HEK293 (cell line): ENCODE results near the gene PAM.

ENCODE experiments used
- GLIS2 ChIP-seq: fragments of 450-650 bp; formaldehyde crosslinking; IDR thresholded peaks from 2 replicates; pipeline ENCODE4 v1.5.1; 2016; ENCODE audit warnings: missing biosample characterization, missing genetic modification characterization
- YY1 ChIP-seq: fragments of 450-650 bp; formaldehyde crosslinking; IDR thresholded peaks from 2 replicates; pipeline ENCODE4 v1.5.1; 2018; ENCODE audit warnings: missing biosample characterization, missing genetic modification characterization
- ZBTB20 ChIP-seq: fragments of 450-650 bp; formaldehyde crosslinking; IDR thresholded peaks from 2 replicates; pipeline ENCODE4 v1.5.1; 2016; ENCODE audit warnings: missing biosample characterization, missing genetic modification characterization
- ZFP3 ChIP-seq: fragments of 450-650 bp; formaldehyde crosslinking; IDR thresholded peaks from 2 replicates; pipeline ENCODE4 v1.5.1; 2016; ENCODE audit warnings: low read depth, missing biosample characterization, missing genetic modification characterization
- ZNF791 ChIP-seq: fragments of 450-650 bp; formaldehyde crosslinking; IDR thresholded peaks from 2 replicates; pipeline ENCODE4 v1.5.1; 2016; ENCODE audit warnings: missing biosample characterization, missing genetic modification characterization
- ZNF837 ChIP-seq: fragments of 450-650 bp; formaldehyde crosslinking; IDR thresholded peaks from 2 replicates; pipeline ENCODE4 v1.5.1; 2016; ENCODE audit warnings: missing biosample characterization, missing genetic modification characterization
- TF ChIP-seq, protein P1 (sequence below): fragments of 450-650 bp; formaldehyde crosslinking; IDR thresholded peaks from 2 replicates; pipeline ENCODE4 v1.5.1; 2016; ENCODE audit warnings: missing biosample characterization, missing genetic modification characterization
- TF ChIP-seq, protein P2 (sequence below): sonication (generic); formaldehyde crosslinking; IDR thresholded peaks from 2 replicates; pipeline ENCODE4 v1.8.1; 2022; ENCODE audit warnings: mild to moderate bottlenecking, moderate library complexity, missing genetic modification reagents
- TF ChIP-seq, protein P3 (sequence below): fragments of 450-650 bp; formaldehyde crosslinking; conservative IDR thresholded peaks from 2 replicates; pipeline ENCODE4 v1.5.1; 2016; ENCODE audit warnings: low read depth, missing biosample characterization, missing genetic modification characterization

DNA sequence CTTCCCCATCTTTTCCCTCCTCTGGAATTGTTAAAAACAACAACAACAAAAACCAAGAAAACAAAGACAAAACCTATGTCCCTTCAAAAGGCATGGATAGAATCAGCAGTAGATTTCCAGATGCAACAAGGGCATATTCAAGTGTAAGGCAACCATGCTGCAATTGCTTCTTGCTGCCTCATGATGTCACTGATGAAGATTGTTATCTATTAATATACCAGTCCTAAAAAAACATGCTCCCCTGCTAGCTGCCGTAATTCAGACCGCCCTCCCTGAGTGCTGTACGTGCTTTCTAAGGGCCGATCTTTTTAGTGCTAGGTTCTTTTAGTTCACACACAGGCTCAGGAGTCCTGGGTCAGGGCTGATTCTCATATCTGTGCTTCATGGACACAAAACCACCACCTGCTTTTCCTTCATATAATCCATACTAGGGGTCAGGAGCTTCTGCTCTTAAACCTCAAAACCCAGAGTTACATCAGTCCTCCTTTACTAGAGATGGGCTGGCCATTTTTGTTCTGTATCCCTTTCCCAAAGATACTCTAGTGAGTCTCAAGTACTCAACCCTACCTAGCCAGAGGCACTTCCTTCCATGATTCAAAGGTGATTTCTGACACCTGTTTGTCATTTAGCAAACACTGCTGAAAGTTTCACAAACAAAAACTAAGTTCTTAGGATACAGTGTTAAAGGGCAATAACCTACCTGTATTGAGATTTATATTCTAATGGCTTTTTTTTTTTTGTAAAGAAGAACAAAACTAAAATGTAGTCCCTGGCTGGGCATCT is 282.8 kb downstream of the PAM start:
- TF ChIP-seq ZNF837 (tag by site-specific recombination) (no peak), GLIS2 (tag by site-specific recombination) (no peak), ZBTB20 (tag by site-specific recombination) (no peak), ZNF791 (tag by site-specific recombination) (no peak), ZFP3 (tag by site-specific recombination) (no peak), YY1 (tag by site-specific recombination) (no peak)
- TF ChIP-seq, protein P1, sequence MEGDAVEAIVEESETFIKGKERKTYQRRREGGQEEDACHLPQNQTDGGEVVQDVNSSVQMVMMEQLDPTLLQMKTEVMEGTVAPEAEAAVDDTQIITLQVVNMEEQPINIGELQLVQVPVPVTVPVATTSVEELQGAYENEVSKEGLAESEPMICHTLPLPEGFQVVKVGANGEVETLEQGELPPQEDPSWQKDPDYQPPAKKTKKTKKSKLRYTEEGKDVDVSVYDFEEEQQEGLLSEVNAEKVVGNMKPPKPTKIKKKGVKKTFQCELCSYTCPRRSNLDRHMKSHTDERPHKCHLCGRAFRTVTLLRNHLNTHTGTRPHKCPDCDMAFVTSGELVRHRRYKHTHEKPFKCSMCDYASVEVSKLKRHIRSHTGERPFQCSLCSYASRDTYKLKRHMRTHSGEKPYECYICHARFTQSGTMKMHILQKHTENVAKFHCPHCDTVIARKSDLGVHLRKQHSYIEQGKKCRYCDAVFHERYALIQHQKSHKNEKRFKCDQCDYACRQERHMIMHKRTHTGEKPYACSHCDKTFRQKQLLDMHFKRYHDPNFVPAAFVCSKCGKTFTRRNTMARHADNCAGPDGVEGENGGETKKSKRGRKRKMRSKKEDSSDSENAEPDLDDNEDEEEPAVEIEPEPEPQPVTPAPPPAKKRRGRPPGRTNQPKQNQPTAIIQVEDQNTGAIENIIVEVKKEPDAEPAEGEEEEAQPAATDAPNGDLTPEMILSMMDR, result no peak
- TF ChIP-seq, protein P2, sequence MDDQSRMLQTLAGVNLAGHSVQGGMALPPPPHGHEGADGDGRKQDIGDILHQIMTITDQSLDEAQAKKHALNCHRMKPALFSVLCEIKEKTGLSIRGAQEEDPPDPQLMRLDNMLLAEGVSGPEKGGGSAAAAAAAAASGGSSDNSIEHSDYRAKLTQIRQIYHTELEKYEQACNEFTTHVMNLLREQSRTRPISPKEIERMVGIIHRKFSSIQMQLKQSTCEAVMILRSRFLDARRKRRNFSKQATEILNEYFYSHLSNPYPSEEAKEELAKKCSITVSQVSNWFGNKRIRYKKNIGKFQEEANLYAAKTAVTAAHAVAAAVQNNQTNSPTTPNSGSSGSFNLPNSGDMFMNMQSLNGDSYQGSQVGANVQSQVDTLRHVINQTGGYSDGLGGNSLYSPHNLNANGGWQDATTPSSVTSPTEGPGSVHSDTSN (CRISPR knock-in tag), result no peak
- TF ChIP-seq, protein P3, sequence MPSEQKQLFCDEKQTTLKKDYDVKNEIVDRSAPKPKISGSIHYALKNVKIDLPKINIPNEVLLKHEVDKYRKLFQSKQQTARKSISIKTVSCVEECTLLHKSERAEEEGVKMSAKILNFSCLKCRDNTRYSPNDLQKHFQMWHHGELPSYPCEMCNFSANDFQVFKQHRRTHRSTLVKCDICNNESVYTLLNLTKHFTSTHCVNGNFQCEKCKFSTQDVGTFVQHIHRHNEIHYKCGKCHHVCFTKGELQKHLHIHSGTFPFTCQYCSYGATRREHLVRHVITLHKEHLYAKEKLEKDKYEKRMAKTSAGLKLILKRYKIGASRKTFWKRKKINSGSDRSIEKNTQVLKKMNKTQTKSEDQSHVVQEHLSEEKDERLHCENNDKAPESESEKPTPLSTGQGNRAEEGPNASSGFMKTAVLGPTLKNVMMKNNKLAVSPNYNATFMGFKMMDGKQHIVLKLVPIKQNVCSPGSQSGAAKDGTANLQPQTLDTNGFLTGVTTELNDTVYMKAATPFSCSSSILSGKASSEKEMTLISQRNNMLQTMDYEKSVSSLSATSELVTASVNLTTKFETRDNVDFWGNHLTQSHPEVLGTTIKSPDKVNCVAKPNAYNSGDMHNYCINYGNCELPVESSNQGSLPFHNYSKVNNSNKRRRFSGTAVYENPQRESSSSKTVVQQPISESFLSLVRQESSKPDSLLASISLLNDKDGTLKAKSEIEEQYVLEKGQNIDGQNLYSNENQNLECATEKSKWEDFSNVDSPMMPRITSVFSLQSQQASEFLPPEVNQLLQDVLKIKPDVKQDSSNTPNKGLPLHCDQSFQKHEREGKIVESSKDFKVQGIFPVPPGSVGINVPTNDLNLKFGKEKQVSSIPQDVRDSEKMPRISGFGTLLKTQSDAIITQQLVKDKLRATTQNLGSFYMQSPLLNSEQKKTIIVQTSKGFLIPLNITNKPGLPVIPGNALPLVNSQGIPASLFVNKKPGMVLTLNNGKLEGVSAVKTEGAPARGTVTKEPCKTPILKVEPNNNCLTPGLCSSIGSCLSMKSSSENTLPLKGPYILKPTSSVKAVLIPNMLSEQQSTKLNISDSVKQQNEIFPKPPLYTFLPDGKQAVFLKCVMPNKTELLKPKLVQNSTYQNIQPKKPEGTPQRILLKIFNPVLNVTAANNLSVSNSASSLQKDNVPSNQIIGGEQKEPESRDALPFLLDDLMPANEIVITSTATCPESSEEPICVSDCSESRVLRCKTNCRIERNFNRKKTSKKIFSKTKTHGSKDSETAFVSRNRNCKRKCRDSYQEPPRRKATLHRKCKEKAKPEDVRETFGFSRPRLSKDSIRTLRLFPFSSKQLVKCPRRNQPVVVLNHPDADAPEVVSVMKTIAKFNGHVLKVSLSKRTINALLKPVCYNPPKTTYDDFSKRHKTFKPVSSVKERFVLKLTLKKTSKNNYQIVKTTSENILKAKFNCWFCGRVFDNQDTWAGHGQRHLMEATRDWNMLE (tag by site-specific recombination), result no peak
